ENCODE data around the gene CD99. TPM values are rescaled to one million over a fixed set of nuclear protein-coding genes. Genes with fewer than 3 reads are reported as not detected.

Gene CD99
- polyA plus RNA-seq, 3 donors = 159 to 217 (median 184) TPM

DNA sequence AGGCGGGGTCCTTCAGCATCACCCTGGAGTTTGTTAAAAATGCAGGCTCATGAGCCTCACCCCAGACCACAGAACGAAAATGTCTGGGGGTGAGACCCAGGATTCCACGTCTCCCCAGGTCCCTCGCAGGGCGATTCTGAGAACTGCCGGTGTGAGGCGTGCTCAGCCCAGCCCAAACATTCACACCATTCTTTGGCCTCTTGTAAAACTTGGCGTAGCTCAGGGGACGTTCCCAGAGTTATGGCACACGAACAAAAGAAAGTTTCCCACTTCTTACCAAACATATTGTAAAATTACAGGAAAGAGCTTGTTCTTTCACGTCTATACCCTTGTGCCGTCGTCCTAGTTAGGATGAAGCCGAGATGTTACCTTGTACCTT is 12.9 kb downstream of the CD99 start:
- Histone ChIP-seq H3K4me1 (ENCODE audit: control insufficient read depth in 1 of 2, insufficient read depth in 2 of 2, low read length in 2 of 2) (peaks cover 40 to 44% of the 10 kb centered on the region in 2 donors), H4K20me1 (ENCODE audit: insufficient read depth, low read length) (peaks cover 47% of the 10 kb centered on the region), H3K9ac (ENCODE audit: insufficient read depth, low read length, poor library complexity, severe bottlenecking) (no peak overlapping the region), H3K4me3 (replicated peaks in 1 of 3; ENCODE audit: low read depth in 2 of 3, low read length in 3 of 3) (no peak overlapping the region), H3K27ac (ENCODE audit: low read depth in 1 of 2, low read length in 2 of 2) (no peak overlapping the region), H3K4me2 (replicated peaks; ENCODE audit: extremely low read depth, low read length, poor library complexity, severe bottlenecking) (no peak overlapping the region), H3K27me3 (ENCODE audit: control insufficient read depth in 2 of 2, insufficient read depth in 2 of 2, low read length in 2 of 2) (no peaks in the 10 kb centered on the region), H3K79me2 (ENCODE audit: insufficient read depth, low read length) (peaks cover 89% of the 10 kb centered on the region), H3K9me3 (replicated peaks in 1 of 2; ENCODE audit: control insufficient read depth in 1 of 2, insufficient read depth in 1 of 2, low read length in 2 of 2) (no peaks in the 10 kb centered on the region), H3K36me3 (replicated peaks in 1 of 2; ENCODE audit: control insufficient read depth in 1 of 2, insufficient read depth in 2 of 2, low read length in 2 of 2) (peaks cover 0 to 9% of the 10 kb centered on the region in 2 donors), H2AFZ (ENCODE audit: insufficient read depth, low read depth, low read length, poor library complexity, severe bottlenecking) (no peak overlapping the region)
- H3K4me1 Mint-ChIP-seq = peaks cover 64% of the 10 kb centered on the region
- TF ChIP-seq, protein P1, sequence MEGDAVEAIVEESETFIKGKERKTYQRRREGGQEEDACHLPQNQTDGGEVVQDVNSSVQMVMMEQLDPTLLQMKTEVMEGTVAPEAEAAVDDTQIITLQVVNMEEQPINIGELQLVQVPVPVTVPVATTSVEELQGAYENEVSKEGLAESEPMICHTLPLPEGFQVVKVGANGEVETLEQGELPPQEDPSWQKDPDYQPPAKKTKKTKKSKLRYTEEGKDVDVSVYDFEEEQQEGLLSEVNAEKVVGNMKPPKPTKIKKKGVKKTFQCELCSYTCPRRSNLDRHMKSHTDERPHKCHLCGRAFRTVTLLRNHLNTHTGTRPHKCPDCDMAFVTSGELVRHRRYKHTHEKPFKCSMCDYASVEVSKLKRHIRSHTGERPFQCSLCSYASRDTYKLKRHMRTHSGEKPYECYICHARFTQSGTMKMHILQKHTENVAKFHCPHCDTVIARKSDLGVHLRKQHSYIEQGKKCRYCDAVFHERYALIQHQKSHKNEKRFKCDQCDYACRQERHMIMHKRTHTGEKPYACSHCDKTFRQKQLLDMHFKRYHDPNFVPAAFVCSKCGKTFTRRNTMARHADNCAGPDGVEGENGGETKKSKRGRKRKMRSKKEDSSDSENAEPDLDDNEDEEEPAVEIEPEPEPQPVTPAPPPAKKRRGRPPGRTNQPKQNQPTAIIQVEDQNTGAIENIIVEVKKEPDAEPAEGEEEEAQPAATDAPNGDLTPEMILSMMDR (IDR thresholded peaks at IDR 0.05) = no peak
- intact Hi-C loops (cut with micrococcal nuclease) = no loop called here
- peaks cover 0 to 12% (median 1%) of the 10 kb centered on the region in 7 donors for H3K9me3 Mint-ChIP-seq
- peaks cover 0 to 10% (median 2%) of the 10 kb centered on the region in 3 donors for H3K27me3 Mint-ChIP-seq (ENCODE audit: low read depth in 3 of 3)
- no peak for DNase-seq
- peaks cover 51 to 65% of the 10 kb centered on the region in 2 donors for H3K36me3 Mint-ChIP-seq
- no peak overlapping the region for H3K4me3 Mint-ChIP-seq
- WGBS (ENCODE audit: insufficient coverage) = 91% methylated on average over 8 of the region's 14 CpGs
- peak overlapping the region in 2 of 7 donors; percentile 79 to 97 for H3K27ac Mint-ChIP-seq

DNA sequence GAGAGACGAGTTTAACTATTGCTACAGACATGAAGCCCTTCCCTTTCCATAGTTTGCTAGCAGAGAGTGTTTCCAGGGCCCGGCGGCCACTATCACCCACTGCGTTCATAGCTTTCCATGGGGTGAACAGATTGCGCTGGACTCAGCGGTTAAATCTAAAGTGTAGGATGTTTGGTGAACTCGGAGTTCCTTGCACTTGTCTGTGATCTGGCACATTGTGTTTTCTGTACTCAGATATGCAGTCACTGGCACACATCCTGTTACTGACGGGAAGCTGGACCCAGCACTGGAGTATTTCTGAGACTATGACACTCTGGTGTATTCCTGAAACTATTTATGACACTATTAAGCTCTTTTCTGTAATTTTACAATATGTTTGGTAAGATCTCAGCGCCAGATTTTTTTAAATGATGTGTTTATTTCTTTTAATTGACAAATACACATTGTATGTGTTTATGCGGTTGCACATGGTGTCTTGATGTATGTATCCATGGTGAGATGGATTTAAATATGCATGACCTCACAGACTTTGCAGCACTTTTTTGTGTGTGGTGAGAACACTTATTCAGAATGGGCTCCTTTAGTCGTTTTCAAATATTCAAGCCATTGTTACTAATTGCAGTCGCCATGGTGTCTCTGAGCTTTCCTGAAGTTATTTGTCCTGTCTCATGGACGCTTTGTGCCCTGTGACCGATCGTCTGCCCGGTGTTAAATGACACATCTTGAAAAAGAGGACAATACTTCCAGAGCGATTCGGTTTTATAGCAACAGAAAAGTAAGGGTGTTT is 14.1 kb downstream of the CD99 start:
- Histone ChIP-seq H3K27me3 (ENCODE audit: control insufficient read depth in 2 of 2, insufficient read depth in 2 of 2, low read length in 2 of 2) (no peaks in the 10 kb centered on the region), H3K4me1 (ENCODE audit: control insufficient read depth in 1 of 2, insufficient read depth in 2 of 2, low read length in 2 of 2) (peaks cover 52 to 56% of the 10 kb centered on the region in 2 donors), H4K20me1 (ENCODE audit: insufficient read depth, low read length) (peaks cover 44% of the 10 kb centered on the region), H3K9ac (ENCODE audit: insufficient read depth, low read length, poor library complexity, severe bottlenecking) (no peak overlapping the region), H3K4me2 (replicated peaks; ENCODE audit: extremely low read depth, low read length, poor library complexity, severe bottlenecking) (no peak overlapping the region), H3K79me2 (ENCODE audit: insufficient read depth, low read length) (peaks cover 85% of the 10 kb centered on the region), H2AFZ (ENCODE audit: insufficient read depth, low read depth, low read length, poor library complexity, severe bottlenecking) (no peak overlapping the region), H3K27ac (ENCODE audit: low read depth in 1 of 2, low read length in 2 of 2) (peak overlapping the region in 1 of 2 donors; percentile 46), H3K4me3 (replicated peaks in 1 of 3; ENCODE audit: low read depth in 2 of 3, low read length in 3 of 3) (no peak overlapping the region), H3K36me3 (replicated peaks in 1 of 2; ENCODE audit: control insufficient read depth in 1 of 2, insufficient read depth in 2 of 2, low read length in 2 of 2) (peaks cover 0 to 9% of the 10 kb centered on the region in 2 donors), H3K9me3 (replicated peaks in 1 of 2; ENCODE audit: control insufficient read depth in 1 of 2, insufficient read depth in 1 of 2, low read length in 2 of 2) (no peaks in the 10 kb centered on the region)
- intact Hi-C loops (cut with micrococcal nuclease) = loop anchor here (5.0 kb wide), 2 partner anchors 73 to 93 kb away; no protein-coding TSS in a partner anchor
- peaks cover 71% of the 10 kb centered on the region for H3K4me1 Mint-ChIP-seq
- peak overlapping the region in 6 of 7 donors; percentile 6 to 97 (median 67) for H3K27ac Mint-ChIP-seq
- H3K9me3 Mint-ChIP-seq = peaks cover 0 to 7% (median under 1%) of the 10 kb centered on the region in 7 donors
- H3K36me3 Mint-ChIP-seq = peaks cover 43 to 59% of the 10 kb centered on the region in 2 donors
- H3K4me3 Mint-ChIP-seq = no peak overlapping the region
- peak in 1 of 3 donors; percentile 23 for DNase-seq
- 60% methylated on average over 12 of the region's 18 CpGs for WGBS (ENCODE audit: insufficient coverage)
- TF ChIP-seq, protein P1 (IDR thresholded peaks at IDR 0.05) = no peak
- peaks cover 0 to 10% (median 2%) of the 10 kb centered on the region in 3 donors for H3K27me3 Mint-ChIP-seq (ENCODE audit: low read depth in 3 of 3)

Measured in CD14-positive monocyte (primary cell).